A673 (cell line): ENCODE results near the gene FAM50B. TPM values are rescaled to one million over a fixed set of nuclear protein-coding genes. Genes with fewer than 3 reads are reported as not detected.

Experiments
- BruUV-seq: library from RNA; stranded (reverse); fragments of 400-500 nt; replicated peaks from 2 replicates; lab custom pipeline; 2021; lab: Mats Ljungman, UMichigan
- CTCF ChIA-PET: fragments of 300-600 bp; sonication (Branson Sonifier 250); formaldehyde crosslinking; loops from one replicate; lab custom pipeline; 2022; ENCODE audit warnings: antibody characterized with exemption; lab: Charles Lee
- POLR2A ChIA-PET: fragments of 300-600 bp; sonication (Branson Sonifier 250); formaldehyde crosslinking; loops from one replicate; lab custom pipeline; 2022; ENCODE audit warnings: antibody characterized with exemption; ENCODE audit not compliant: low non-redundant PET; lab: Charles Lee
- DNase-seq: peaks from one replicate; pipeline ENCODE4 v3.0.0-alpha.2; 2015; ENCODE audit warnings: low spot score
- H3K27ac ChIP-seq: fragments of 200-600 bp; sonication (generic); 2 replicates; pipeline ENCODE4 v1.5.1; 2016; ENCODE audit warnings: mixed run types, low read depth, mild to moderate bottlenecking, mixed read lengths, antibody characterized with exemption, low read length; ENCODE audit not compliant: poor library complexity, severe bottlenecking
- H3K27me3 ChIP-seq: fragments of 200-600 bp; sonication (generic); replicated peaks from 2 replicates; pipeline ENCODE4 v1.6.1; 2017; ENCODE audit warnings: mixed run types, low read depth, mild to moderate bottlenecking, mixed read lengths, antibody characterized with exemption, low read length; ENCODE audit not compliant: insufficient read depth, poor library complexity
- H3K36me3 ChIP-seq: fragments of 200-600 bp; sonication (generic); 2 replicates; pipeline ENCODE4 v1.6.1; 2016; ENCODE audit warnings: mixed run types, mild to moderate bottlenecking, mixed read lengths, antibody characterized with exemption, low read length; ENCODE audit not compliant: insufficient read depth, poor library complexity, severe bottlenecking
- H3K4me1 ChIP-seq: fragments of 200-600 bp; sonication (generic); 2 replicates; pipeline ENCODE4 v1.6.1; 2017; ENCODE audit warnings: mixed run types, mild to moderate bottlenecking, mixed read lengths, antibody characterized with exemption, low read length; ENCODE audit not compliant: insufficient read depth, poor library complexity, severe bottlenecking
- H3K4me3 ChIP-seq: fragments of 200-600 bp; sonication (generic); 2 replicates; pipeline ENCODE4 v1.5.1; 2016; ENCODE audit warnings: low read depth, mixed run types, mild to moderate bottlenecking, mixed read lengths, low read length; ENCODE audit not compliant: poor library complexity, severe bottlenecking
- H3K9me3 ChIP-seq: fragments of 200-600 bp; sonication (generic); 2 replicates; pipeline ENCODE4 v1.6.1; 2016; ENCODE audit warnings: mixed run types, low read depth, mild to moderate bottlenecking, mixed read lengths, antibody characterized with exemption, low read length; ENCODE audit not compliant: poor library complexity, severe bottlenecking
- EZH2 ChIP-seq: fragments of 200-600 bp; sonication (generic); IDR thresholded peaks from 2 replicates; pipeline ENCODE4 v1.6.1; 2017; ENCODE audit warnings: borderline replicate concordance, low read depth, mild to moderate bottlenecking, mixed read lengths, antibody characterized with exemption, low read length; ENCODE audit not compliant: poor library complexity, severe bottlenecking
- intact Hi-C: fragments of 100-400 bp; cut with micrococcal nuclease; formaldehyde crosslinking; loops from one replicate; pipeline ENCODE4 v1.10.0; 2022; ENCODE audit not compliant: unreplicated experiment
- total RNA-seq: library from RNA; stranded (reverse); gene quantifications from 2 replicates; pipeline ENCODE4 v1.2.3, GENCODE V29; 2021
- TF ChIP-seq, protein P1 (sequence below): fragments of 300-800, 200-600 bp; sonication (generic); conservative IDR thresholded peaks from 2 replicates; pipeline ENCODE4 v1.5.1; 2017; ENCODE audit warnings: low read depth, mild to moderate bottlenecking, antibody characterized with exemption, low read length, moderate library complexity, mixed read lengths

FAM50B gene
- total RNA-seq, 1 experiment from 2014 or later: 10.1 TPM

DNA sequence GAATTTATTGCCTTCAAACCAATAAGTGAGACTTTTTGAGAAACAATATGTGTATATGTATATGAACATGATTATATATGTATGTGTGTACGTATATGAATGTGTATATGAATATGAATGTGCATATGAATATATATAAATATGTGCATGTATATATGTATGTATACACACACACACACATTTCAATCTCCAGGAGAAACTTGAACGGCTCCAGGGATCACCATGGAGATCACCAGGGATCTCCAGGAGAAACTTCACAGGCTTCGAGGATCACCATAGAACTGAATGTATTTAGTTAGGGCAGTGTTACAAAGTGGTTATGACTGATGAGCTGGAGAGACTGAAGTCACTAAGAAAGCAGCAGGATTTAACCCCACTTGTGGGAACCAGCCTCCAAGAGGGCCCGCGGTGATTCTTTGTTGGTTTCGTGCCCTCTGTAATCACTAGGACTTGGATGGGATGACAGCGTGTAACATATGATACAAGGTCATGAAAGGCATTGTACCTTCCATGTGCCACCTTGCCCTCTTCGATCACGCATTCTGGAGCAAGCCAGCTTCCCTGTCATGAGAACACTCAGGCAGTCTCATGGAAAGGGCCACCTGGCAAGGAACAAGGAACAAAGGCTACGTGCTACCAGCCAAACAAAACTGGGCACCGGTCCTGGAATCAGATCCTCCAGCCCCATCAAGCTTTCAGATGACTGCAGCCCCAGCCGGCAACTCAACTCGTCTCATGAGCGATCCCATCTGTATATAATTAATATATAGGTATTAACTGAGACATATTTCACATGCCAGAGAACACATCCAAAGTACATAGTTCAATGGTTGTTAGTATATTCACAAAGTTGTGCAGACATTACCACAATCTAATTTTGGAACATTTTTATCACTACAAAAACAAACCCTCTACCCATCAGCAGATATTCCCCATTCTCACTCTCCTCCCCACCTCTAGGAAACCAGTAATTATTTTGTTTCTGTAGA lies 8.6 kb downstream of the FAM50B start:
- Histone ChIP-seq H3K36me3 (no peaks in the 10 kb centered on the region), H3K9me3 (no peaks in the 10 kb centered on the region), H3K27me3 (no peaks in the 10 kb centered on the region), H3K4me3 (no peak overlapping the region), H3K27ac (no peak overlapping the region), H3K4me1 (no peaks in the 10 kb centered on the region)
- CTCF ChIA-PET: interaction anchor here (0.8 kb wide), 1 partner anchor 9 kb away, joined by 3 read pairs; the partner anchor contains the start of gene FAM50B
- intact Hi-C loops: no loop called here
- POLR2A ChIA-PET: no interaction called here
- DNase-seq: no peak
- TF ChIP-seq EZH2: no peak
- TF ChIP-seq, protein P1, sequence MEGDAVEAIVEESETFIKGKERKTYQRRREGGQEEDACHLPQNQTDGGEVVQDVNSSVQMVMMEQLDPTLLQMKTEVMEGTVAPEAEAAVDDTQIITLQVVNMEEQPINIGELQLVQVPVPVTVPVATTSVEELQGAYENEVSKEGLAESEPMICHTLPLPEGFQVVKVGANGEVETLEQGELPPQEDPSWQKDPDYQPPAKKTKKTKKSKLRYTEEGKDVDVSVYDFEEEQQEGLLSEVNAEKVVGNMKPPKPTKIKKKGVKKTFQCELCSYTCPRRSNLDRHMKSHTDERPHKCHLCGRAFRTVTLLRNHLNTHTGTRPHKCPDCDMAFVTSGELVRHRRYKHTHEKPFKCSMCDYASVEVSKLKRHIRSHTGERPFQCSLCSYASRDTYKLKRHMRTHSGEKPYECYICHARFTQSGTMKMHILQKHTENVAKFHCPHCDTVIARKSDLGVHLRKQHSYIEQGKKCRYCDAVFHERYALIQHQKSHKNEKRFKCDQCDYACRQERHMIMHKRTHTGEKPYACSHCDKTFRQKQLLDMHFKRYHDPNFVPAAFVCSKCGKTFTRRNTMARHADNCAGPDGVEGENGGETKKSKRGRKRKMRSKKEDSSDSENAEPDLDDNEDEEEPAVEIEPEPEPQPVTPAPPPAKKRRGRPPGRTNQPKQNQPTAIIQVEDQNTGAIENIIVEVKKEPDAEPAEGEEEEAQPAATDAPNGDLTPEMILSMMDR: no peak
- no TSS peak for BruUV-seq

DNA sequence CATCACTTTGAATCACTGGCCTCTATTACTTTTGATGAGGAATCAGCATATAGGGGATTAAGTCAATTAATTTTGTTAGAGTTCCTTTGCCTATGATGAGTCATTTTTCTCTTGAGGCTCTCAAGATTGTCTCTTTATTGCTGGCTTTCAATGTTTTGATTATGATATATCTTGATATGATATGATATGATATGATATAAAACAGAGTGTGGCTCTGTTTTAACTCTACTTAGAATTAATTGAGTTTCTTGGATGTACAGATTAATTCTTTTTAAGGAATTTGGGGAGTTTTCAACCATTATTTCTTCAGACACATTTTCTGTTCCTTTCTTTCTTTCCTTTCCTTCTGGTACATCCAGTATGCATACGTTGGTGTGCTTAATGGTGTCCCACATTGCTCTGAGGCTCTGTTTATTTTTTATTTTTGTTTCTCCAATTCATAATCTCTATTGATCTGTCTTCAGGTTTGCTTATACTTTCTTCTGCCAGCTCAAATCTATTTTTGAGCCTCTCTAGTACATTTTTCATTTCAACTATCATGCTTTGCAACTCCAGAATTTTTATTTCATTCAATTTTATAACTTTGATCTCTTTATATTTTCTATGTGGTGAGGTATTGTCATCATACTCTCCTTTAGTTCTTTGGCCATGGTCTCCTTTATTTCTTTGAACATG lies 10.8 kb downstream of the FAM50B start:
- BruUV-seq: no TSS peak
- CTCF ChIA-PET: no interaction called here
- TF ChIP-seq EZH2: no peak
- TF ChIP-seq, protein P1: no peak

DNA sequence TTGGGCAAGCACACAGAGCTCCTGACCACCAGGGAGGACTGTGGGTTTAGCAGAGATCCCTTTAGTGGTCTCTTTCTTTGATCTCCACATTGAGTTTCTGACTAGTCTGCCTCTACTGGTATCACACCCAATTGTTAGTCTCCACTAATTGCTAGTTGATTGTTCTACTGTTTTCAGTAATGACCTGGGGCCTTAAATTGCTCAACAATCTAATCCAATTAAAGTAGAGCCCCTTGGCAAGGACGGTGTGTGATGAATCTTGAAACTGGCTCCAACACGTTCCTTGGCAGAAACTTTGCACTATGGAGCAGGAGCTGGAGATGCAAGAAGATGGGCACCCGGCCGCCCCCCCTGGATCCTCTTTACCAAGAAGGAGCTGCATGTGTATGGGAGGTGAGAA lies 12.3 kb downstream of the FAM50B start:
- no peak overlapping the region for H3K4me3 ChIP-seq
- ChIA-PET POLR2A (no interaction called here), CTCF (no interaction called here)
- intact Hi-C loops: no loop called here
- H3K36me3 ChIP-seq: no peaks in the 10 kb centered on the region
- BruUV-seq: no TSS peak
- no peaks in the 10 kb centered on the region for H3K4me1 ChIP-seq
- H3K27me3 ChIP-seq: no peaks in the 10 kb centered on the region
- no peaks in the 10 kb centered on the region for H3K9me3 ChIP-seq
- H3K27ac ChIP-seq: no peak overlapping the region
- no peak for DNase-seq
- TF ChIP-seq EZH2: no peak
- TF ChIP-seq, protein P1: no peak

More for the DNA sequence above, 10.8 kb downstream of the FAM50B start:
- H3K27me3 ChIP-seq: no peaks in the 10 kb centered on the region
- no peak overlapping the region for H3K27ac ChIP-seq
- H3K9me3 ChIP-seq: no peaks in the 10 kb centered on the region
- H3K36me3 ChIP-seq: no peaks in the 10 kb centered on the region
- no peak overlapping the region for H3K4me3 ChIP-seq
- H3K4me1 ChIP-seq: no peaks in the 10 kb centered on the region
- intact Hi-C loops: no loop called here
- POLR2A ChIA-PET: no interaction called here
- DNase-seq: no peak
